GM10266 (cell line): ENCODE data around the gene C1orf105.

Source experiments
- DNase-seq: peaks from one replicate; pipeline ENCODE4 v3.0.0; 2012; ENCODE audit errors: extremely low spot score
- TF ChIP-seq, protein P1 (sequence below): IDR thresholded peaks from 2 replicates; pipeline ENCODE4 v1.5.1; 2012; ENCODE audit warnings: mild to moderate bottlenecking, low read depth; ENCODE audit not compliant: control insufficient read depth, insufficient read depth; ENCODE audit errors: missing control alignments

C1orf105 gene

DNA sequence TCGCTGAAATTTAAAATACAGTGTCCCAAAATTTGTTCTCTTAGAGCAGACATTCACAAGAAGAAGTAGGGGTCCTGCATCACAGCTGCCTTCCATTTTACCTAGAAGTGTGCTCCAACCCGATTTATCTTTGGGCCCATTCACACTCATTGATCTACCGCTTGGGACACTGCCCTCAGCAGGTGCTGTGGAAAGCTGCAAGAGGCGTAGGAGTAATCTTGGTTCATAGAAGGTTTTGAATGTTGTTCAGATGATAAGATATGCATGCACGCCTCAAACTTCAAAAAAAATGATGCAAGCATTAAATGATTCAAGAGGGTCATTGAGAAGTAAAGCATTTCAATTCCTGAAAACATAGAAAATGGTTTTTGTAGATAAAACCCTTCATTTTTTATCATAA, 18.6 kb upstream of the C1orf105 start:
- TF ChIP-seq, protein P1, sequence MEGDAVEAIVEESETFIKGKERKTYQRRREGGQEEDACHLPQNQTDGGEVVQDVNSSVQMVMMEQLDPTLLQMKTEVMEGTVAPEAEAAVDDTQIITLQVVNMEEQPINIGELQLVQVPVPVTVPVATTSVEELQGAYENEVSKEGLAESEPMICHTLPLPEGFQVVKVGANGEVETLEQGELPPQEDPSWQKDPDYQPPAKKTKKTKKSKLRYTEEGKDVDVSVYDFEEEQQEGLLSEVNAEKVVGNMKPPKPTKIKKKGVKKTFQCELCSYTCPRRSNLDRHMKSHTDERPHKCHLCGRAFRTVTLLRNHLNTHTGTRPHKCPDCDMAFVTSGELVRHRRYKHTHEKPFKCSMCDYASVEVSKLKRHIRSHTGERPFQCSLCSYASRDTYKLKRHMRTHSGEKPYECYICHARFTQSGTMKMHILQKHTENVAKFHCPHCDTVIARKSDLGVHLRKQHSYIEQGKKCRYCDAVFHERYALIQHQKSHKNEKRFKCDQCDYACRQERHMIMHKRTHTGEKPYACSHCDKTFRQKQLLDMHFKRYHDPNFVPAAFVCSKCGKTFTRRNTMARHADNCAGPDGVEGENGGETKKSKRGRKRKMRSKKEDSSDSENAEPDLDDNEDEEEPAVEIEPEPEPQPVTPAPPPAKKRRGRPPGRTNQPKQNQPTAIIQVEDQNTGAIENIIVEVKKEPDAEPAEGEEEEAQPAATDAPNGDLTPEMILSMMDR: peak; percentile 30
- no peak for DNase-seq

DNA sequence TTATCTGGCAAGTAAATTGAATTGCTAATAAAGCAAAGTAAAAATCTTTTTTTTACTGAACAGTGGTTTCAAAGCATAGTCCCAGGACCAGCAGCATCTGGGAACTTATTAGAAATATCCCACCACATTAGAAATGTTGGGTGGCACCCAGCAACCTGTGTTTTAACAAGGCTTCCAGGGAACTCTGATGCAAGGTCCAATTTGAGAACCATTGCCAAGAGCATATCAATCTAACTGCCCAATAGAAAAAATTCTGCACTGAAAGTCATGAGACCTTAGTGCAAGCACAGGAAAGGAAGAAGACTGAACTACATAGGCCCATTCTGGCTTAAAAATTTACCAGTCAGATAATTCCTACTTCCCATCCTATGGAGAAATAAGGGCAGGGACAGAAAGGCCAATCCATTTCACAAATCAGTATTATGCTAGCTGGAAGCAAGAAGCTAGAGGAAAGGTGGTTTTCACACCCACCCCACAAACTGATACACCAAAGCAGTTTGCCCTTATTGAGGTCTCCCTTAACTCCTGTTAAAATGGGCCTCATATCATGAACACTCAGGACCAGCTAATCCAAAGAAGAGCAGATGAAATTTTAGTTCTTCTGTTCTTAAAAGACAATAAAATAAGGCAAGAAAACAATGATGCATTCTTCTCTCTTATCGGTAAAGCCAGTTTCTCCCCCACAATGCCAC, 17.5 kb upstream of the C1orf105 start:
- TF ChIP-seq, protein P1: no peak
- DNase-seq: no peak

- no peak for DNase-seq
- TF ChIP-seq, protein P1: no peak
Measured at GRCh38 chr1:172404121-172404520, 16.4 kb upstream of the C1orf105 start.

DNA sequence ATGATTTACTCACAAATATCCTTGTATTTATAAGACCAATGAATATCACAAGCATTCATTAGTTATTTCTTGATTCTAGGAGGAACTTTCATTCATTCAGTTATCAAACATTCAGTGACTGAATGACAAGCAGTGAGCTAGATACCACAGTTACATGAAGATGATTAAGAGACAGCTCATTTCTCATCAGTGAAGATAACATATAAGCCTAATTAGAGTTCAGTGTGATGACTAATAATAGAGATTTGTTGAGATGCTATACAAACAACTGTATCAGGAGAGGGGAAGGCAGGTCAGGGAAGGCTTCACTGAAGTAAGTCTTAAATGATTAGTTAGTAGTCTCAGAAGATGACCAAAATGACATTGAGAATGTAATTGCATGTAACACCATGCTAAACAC, 14.6 kb upstream of the C1orf105 start:
- DNase-seq: no peak

GRCh38 chr1:172406968-172407367, 13.5 kb upstream of the C1orf105 start:
- TF ChIP-seq, protein P1: no peak

More for the DNA sequence above, 14.6 kb upstream of the C1orf105 start:
- TF ChIP-seq, protein P1: no peak

DNA sequence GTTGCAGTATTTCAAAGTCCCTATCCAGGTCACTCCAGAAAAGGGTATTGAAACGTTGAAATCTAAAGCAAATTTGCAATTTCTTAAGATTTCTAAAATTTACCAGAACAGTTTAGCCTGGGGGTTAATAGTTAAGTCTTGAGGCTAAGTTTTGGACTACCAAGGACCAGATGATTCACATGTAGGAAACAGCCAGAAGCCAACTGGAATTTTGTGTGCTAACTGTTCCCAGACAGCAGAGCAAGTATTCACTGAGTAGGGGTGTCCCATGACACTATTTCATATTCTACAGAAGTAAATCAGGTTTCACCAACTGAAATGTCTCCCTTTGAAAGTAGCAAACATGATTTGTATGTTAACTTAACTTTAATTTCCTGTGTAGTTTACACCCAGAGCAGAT, 11.5 kb upstream of the C1orf105 start:
- DNase-seq: no peak

More at GRCh38 chr1:172406968-172407367, 13.5 kb upstream of the C1orf105 start:
- no peak for DNase-seq

GRCh38 chr1:172410027-172410426, 10.5 kb upstream of the C1orf105 start:
- TF ChIP-seq, protein P1: no peak
- no peak for DNase-seq

More for the DNA sequence above, 11.5 kb upstream of the C1orf105 start:
- TF ChIP-seq, protein P1: no peak
